ENCODE measurements around the gene PIEZO1. TPM values are rescaled to one million over a fixed set of nuclear protein-coding genes. Genes with fewer than 3 reads are reported as not detected.

The PIEZO1 gene
- polyA plus RNA-seq, 1 experiment, result 139 TPM

DNA sequence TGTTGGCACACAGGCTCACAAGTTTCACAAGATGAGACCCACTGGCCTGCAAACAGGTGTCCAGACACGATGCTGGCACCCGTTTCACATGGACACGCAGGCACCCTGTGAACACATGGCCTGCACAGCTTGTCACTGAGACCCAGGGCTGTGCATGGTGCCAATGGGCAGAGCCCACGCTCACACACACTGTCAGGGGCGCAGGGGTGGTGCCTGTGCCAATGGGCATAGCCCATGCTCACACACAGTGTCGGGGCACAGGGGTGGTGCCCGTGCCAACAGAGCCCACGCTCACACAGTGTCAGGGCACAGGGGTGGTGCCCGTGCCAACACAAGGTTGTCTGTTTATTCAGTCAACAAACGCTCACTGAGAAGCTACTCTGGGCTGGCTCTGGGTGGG is 49.4 kb downstream of the PIEZO1 start:
- DNase-seq (ENCODE audit: low read depth), result no peak
- CTCF ChIA-PET, result interaction anchor here (1.1 to 10.9 kb wide), 5 partner anchors 11 to 432 kb away, joined by 3 to 111 read pairs (median 25); partner anchors contain the start of gene PIEZO1
- no peak overlapping the region for H3K4me3 ChIP-seq (ENCODE audit: low read depth, low read length)
- TF ChIP-seq, protein P1, sequence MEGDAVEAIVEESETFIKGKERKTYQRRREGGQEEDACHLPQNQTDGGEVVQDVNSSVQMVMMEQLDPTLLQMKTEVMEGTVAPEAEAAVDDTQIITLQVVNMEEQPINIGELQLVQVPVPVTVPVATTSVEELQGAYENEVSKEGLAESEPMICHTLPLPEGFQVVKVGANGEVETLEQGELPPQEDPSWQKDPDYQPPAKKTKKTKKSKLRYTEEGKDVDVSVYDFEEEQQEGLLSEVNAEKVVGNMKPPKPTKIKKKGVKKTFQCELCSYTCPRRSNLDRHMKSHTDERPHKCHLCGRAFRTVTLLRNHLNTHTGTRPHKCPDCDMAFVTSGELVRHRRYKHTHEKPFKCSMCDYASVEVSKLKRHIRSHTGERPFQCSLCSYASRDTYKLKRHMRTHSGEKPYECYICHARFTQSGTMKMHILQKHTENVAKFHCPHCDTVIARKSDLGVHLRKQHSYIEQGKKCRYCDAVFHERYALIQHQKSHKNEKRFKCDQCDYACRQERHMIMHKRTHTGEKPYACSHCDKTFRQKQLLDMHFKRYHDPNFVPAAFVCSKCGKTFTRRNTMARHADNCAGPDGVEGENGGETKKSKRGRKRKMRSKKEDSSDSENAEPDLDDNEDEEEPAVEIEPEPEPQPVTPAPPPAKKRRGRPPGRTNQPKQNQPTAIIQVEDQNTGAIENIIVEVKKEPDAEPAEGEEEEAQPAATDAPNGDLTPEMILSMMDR (IDR thresholded peaks at IDR 0.05; ENCODE audit: insufficient read depth, low read depth, low read length), result no peak
- POLR2A ChIA-PET, result no interaction called here
- no peaks in the 10 kb centered on the region for H3K27me3 ChIP-seq (ENCODE audit: control insufficient read depth, insufficient read depth, low read length)
- H3K36me3 ChIP-seq (ENCODE audit: control insufficient read depth, insufficient read depth, low read length), result peaks cover 55% of the 10 kb centered on the region

DNA sequence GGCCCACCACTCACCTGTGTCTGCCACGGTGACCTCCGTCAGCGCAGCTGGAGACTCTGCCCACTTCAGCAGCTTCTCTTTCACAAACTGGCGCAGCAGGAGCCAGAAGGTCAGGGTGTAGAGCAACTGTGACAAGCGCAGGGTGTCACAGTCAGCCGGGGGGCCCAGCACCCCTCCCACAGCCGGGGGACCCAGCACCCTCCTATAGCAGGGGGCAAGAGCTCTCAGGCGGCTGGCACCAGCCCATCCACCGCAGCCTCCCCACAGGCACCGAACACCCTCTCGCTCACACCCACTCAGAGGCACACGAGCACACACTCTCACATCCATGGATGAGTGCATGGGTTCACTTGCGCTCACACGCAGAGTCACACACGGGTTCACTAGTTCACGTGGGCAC is 49.9 kb downstream of the PIEZO1 start:
- POLR2A ChIA-PET, result no interaction called here
- CTCF ChIA-PET, result interaction anchor here (1.0 to 10.9 kb wide), 6 partner anchors 8 to 432 kb away, joined by 3 to 111 read pairs (median 5); partner anchors contain the start of gene PIEZO1
- TF ChIP-seq, protein P1 (IDR thresholded peaks at IDR 0.05; ENCODE audit: insufficient read depth, low read depth, low read length), result no peak
- Histone ChIP-seq H3K36me3 (ENCODE audit: control insufficient read depth, insufficient read depth, low read length) (peaks cover 52% of the 10 kb centered on the region), H3K4me3 (ENCODE audit: low read depth, low read length) (no peak overlapping the region), H3K27me3 (ENCODE audit: control insufficient read depth, insufficient read depth, low read length) (no peaks in the 10 kb centered on the region)
- no peak for DNase-seq (ENCODE audit: low read depth)

DNA sequence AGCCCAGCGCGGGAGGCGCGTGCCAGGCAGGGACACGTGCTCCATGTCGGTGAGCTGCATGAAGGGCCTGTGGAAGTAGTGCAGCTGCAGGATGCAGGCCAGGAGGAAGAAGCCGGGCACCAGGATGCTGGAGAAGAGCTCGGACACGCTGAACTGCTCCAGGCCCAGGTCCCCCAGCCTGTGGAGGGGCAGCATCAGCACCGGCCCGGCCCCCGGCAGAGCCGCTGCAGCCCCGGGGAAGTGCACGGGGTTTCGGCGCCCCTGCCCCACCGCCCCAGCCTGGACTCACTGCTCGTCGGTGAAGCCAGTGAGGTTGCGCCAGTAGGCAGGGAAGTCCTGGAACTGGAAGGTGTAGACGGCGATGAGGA is 50.7 kb downstream of the PIEZO1 start:
- TF ChIP-seq, protein P1 (IDR thresholded peaks at IDR 0.05; ENCODE audit: insufficient read depth, low read depth, low read length), result no peak

DNA sequence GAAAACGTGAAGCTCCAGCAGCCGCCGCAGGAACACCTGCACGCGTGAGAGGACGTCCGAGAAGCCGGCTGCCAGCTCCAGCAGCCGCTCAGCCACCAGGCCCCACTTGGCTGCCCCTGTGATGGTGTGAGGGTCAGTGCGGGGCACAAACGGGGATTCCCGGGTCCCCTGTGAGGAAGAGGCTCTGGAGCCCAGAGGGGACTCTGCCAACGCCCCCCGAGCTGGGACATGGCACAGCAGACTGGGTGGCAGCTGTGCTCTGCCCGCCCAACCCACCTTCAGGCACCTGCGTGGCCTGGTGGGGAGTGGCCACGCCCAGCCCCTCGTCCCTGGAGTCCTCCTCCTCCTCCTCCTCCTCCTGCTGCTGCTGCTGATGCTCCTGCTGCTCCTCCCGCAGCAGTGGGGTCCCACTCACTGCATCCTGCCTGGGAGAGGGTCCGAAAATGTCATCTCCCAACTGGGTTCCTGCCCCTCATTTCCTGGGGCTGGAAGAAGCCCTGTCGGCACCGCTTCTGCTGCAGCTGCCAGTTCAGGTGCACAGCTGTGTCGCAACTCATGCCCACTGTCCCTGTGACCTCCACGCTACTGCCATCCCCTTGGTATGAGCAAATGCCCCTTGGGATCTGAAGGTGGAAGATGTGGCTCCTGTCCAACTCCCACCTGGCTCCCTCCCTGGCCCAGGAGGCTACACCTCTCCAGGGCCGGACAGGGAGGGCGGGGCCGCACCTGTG is 51.2 kb downstream of the PIEZO1 start:
- H3K4me3 ChIP-seq (ENCODE audit: low read depth, low read length), result no peak overlapping the region
- no peak for DNase-seq (ENCODE audit: low read depth)
- ChIA-PET POLR2A (no interaction called here), CTCF (interaction anchor here (0.8 to 1.7 kb wide), 3 partner anchors 10 to 53 kb away, joined by 3 to 5 read pairs (median 4); partner anchors contain the start of gene PIEZO1)
- TF ChIP-seq, protein P1 (IDR thresholded peaks at IDR 0.05; ENCODE audit: insufficient read depth, low read depth, low read length), result no peak
- peaks cover 54% of the 10 kb centered on the region for H3K36me3 ChIP-seq (ENCODE audit: control insufficient read depth, insufficient read depth, low read length)
- no peaks in the 10 kb centered on the region for H3K27me3 ChIP-seq (ENCODE audit: control insufficient read depth, insufficient read depth, low read length)

More for the DNA sequence above, 50.7 kb downstream of the PIEZO1 start:
- H3K4me3 ChIP-seq (ENCODE audit: low read depth, low read length), result no peak overlapping the region
- CTCF ChIA-PET, result interaction anchor here (1.0 to 10.9 kb wide), 5 partner anchors 9 to 433 kb away, joined by 3 to 111 read pairs (median 5); partner anchors contain the start of gene PIEZO1
- H3K27me3 ChIP-seq (ENCODE audit: control insufficient read depth, insufficient read depth, low read length), result no peaks in the 10 kb centered on the region
- peaks cover 54% of the 10 kb centered on the region for H3K36me3 ChIP-seq (ENCODE audit: control insufficient read depth, insufficient read depth, low read length)
- POLR2A ChIA-PET, result no interaction called here
- DNase-seq (ENCODE audit: low read depth), result no peak

DNA sequence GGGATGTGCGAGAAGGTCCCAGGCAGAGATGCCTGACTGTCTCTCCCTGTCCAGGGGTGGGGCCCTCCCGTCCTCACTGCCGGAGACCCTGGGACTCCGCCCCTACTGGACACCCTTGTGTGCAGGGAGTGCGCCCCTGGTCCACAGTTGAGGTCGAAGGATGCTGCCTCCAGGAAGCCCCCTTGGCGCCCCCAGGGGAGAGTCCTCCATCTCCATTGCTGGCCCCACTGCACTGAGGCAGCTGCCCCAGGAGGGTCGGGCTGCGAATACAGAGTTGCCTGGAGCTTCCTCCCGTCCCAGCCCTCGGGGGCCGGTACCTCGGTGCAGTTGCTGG is 52.1 kb downstream of the PIEZO1 start:
- H3K36me3 ChIP-seq (ENCODE audit: control insufficient read depth, insufficient read depth, low read length), result peaks cover 52% of the 10 kb centered on the region
- no peaks in the 10 kb centered on the region for H3K27me3 ChIP-seq (ENCODE audit: control insufficient read depth, insufficient read depth, low read length)
- H3K4me3 ChIP-seq (ENCODE audit: low read depth, low read length), result no peak overlapping the region
- TF ChIP-seq, protein P1 (IDR thresholded peaks at IDR 0.05; ENCODE audit: insufficient read depth, low read depth, low read length), result no peak
- CTCF ChIA-PET, result interaction anchor here (1.1 kb wide), 1 partner anchor 10 kb away, joined by 4 read pairs; no protein-coding TSS in a partner anchor
- POLR2A ChIA-PET, result no interaction called here
- no peak for DNase-seq (ENCODE audit: low read depth)

Measured in BJ (cell line).